Thyroid gland (tissue), 4 donors: Measurements from ENCODE around the gene PHF21A.
"Not testable (repeated sequence)": the region's sequence is repeated elsewhere in the genome, so short reads cannot be mapped to it uniquely, and the experiment has no call there.

ENCODE experiments used
- POLR2A ChIP-seq, 2 donors: fragments of 450-650 bp; IDR thresholded peaks; one replicate each; pipeline ENCODE4 v1.6.1; 2017; ENCODE audit warnings: antibody characterized with exemption in 2 of 2, mild to moderate bottlenecking in 2 of 2, moderate library complexity in 1 of 2
- TF ChIP-seq, protein P1 (sequence below), 6 experiments: fragments of 200-600 bp in 3 of 6; fragments of 450-650 bp in 3 of 6; sonication (generic) in 3 of 6; IDR thresholded peaks; one replicate each; pipeline ENCODE4 v1.5.1; 2016 to 2019; ENCODE audit warnings: antibody characterized with exemption in 6 of 6, mild to moderate bottlenecking in 2 of 6, inconsistent platforms in 1 of 6, moderate library complexity in 1 of 6

DNA sequence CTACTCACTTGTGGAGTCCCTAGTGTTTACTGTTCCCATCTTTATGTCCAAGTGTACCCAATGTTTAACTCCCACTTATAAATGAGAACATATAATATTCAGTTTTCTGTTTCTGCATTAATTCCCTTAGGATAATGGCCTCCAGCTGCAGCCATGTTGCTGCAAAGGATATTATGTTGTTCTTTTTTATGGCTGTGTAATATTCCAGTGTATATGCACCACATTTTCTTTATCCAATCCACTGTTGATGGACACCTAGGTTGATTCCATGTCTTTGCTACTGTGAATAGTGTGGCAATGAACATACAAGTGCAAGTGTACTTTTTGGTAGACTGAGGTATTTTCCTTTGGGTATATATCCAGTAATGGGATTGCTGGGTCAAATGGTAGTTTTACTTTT, 107.1 kb downstream of the PHF21A start:
- TF ChIP-seq, protein P1, sequence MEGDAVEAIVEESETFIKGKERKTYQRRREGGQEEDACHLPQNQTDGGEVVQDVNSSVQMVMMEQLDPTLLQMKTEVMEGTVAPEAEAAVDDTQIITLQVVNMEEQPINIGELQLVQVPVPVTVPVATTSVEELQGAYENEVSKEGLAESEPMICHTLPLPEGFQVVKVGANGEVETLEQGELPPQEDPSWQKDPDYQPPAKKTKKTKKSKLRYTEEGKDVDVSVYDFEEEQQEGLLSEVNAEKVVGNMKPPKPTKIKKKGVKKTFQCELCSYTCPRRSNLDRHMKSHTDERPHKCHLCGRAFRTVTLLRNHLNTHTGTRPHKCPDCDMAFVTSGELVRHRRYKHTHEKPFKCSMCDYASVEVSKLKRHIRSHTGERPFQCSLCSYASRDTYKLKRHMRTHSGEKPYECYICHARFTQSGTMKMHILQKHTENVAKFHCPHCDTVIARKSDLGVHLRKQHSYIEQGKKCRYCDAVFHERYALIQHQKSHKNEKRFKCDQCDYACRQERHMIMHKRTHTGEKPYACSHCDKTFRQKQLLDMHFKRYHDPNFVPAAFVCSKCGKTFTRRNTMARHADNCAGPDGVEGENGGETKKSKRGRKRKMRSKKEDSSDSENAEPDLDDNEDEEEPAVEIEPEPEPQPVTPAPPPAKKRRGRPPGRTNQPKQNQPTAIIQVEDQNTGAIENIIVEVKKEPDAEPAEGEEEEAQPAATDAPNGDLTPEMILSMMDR (IDR thresholded peaks at IDR 0.05): not testable (repeated sequence)
- TF ChIP-seq POLR2A (IDR thresholded peaks at IDR 0.05): not testable (repeated sequence)
